AG04450 (cell line): ENCODE data around the gene UVRAG. TPM values are rescaled to one million over a fixed set of nuclear protein-coding genes. Genes with fewer than 3 reads are reported as not detected.
"Not testable (repeated sequence)": the region's sequence is repeated elsewhere in the genome, so short reads cannot be mapped to it uniquely, and the experiment has no call there.

Source experiments
- CTCF ChIA-PET: fragments of 300-600, 350-600 bp; formaldehyde crosslinking; extraction: SDS; loops from one replicate; lab custom pipeline; 2022; ENCODE audit warnings: antibody characterized with exemption, inconsistent platforms; lab: Charles Lee
- POLR2A ChIA-PET: fragments of 350-600 bp; formaldehyde crosslinking; extraction: SDS; loops from one replicate; lab custom pipeline; 2021; ENCODE audit warnings: antibody characterized with exemption, inconsistent platforms; lab: Yijun Ruan, JAX
- DNase-seq: peaks from one replicate; pipeline ENCODE4 v3.0.0-alpha.2; 2011; ENCODE audit warnings: low read depth, low spot score
- H3K27ac ChIP-seq: one replicate; pipeline ENCODE4 v1.5.1; 2012; ENCODE audit warnings: low read depth, low read length, control low read depth
- H3K27me3 ChIP-seq: one replicate; pipeline ENCODE4 v1.6.0; 2012; ENCODE audit warnings: low read length; ENCODE audit not compliant: control insufficient read depth, insufficient read depth
- H3K4me3 ChIP-seq: 2 replicates; pipeline ENCODE4 v1.5.1; 2011; ENCODE audit warnings: mild to moderate bottlenecking, low read depth, low read length, control low read depth
- H3K9me3 ChIP-seq: 2 replicates; pipeline ENCODE4 v1.5.1; 2012; ENCODE audit warnings: low read length; ENCODE audit not compliant: control insufficient read depth, insufficient read depth
- polyA plus RNA-seq: library from polyadenylated mRNA; depleted of rRNA; stranded (reverse); fragments of >200 nt; gene quantifications from 2 replicates; pipeline ENCODE4 v1.2.3, GENCODE V29; 2011
- TF ChIP-seq, protein P1 (sequence below): IDR thresholded peaks from 2 replicates; pipeline ENCODE4 v1.5.1; 2011; ENCODE audit warnings: low read depth, low read length, control low read depth, inconsistent platforms

UVRAG gene
- polyA plus RNA-seq, 1 experiment = 11.6 TPM

DNA sequence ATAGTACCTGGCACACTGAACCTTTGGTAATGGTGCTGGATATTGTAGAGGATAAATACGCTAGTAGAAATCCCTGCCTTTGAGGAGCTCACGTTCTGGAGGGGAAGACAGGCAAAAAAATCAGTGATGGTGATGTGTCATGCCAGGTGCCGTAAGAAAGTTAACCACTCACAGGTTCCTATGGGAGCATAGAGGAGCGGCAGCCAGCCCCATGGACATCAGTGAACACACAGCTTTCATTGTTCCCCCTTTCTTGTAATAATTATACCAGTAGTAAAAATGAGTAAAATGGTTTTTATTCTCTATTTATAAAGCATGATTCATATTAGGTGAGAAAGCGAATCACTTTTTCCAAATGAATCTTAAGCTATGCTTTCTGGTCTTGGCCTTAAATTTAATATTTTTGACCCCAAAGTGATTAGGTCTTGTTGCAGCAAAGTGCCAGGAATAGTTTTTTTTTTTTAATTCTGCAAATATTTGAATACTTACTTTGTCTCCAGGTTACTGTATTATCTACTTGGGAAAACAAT lies 57.9 kb downstream of the UVRAG start:
- TF ChIP-seq, protein P1, sequence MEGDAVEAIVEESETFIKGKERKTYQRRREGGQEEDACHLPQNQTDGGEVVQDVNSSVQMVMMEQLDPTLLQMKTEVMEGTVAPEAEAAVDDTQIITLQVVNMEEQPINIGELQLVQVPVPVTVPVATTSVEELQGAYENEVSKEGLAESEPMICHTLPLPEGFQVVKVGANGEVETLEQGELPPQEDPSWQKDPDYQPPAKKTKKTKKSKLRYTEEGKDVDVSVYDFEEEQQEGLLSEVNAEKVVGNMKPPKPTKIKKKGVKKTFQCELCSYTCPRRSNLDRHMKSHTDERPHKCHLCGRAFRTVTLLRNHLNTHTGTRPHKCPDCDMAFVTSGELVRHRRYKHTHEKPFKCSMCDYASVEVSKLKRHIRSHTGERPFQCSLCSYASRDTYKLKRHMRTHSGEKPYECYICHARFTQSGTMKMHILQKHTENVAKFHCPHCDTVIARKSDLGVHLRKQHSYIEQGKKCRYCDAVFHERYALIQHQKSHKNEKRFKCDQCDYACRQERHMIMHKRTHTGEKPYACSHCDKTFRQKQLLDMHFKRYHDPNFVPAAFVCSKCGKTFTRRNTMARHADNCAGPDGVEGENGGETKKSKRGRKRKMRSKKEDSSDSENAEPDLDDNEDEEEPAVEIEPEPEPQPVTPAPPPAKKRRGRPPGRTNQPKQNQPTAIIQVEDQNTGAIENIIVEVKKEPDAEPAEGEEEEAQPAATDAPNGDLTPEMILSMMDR = no peak
- H3K27me3 ChIP-seq = no peaks in the 10 kb centered on the region
- no peaks in the 10 kb centered on the region; the same call in 1 of the 2 replicates for H3K9me3 ChIP-seq
- ChIA-PET CTCF (interaction anchor here (0.9 kb wide), 1 partner anchor 279 kb away, joined by 4 read pairs; no protein-coding TSS in a partner anchor), POLR2A (no interaction called here)
- H3K4me3 ChIP-seq = no peak overlapping the region
- no peak for DNase-seq
- H3K27ac ChIP-seq = no peak overlapping the region

DNA sequence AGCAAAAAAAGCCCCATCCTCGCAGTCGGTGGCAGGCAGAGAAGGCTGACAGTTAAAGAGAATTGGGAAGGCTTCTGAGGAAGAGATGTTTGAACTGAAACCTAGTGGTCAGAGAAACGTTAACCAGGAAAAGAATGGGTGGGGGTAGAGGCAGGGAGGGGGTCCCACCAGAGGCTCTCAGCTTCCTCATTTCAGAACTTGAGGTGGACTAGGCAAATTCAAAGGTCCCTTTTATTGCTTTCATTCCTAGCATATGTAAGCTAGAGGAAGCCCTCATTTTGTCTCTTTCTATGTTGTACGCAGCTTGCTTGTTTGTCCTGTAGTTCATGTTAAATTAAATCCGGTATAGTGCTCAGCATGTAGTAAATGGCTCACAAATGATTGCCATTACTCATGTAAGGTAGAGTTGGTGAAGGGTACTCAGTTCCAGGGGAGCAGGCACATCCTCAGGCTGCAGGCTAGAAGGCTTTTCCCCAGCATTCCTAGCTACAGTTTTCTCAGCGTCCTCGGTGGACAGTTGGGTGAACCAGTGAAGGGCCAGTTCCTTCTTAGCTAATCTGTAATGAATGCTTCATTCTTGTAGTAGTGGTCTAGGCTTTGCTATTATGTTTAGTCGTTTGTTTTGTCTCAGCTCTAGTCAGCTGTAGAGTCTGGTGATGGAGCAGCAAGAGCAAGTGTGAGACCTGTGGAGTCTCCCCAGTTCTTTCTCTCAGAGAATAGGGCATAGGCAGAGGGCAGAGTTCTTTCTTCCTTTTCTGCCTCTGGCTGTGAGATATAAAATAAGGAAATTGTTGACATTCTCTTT lies 58.6 kb downstream of the UVRAG start:
- Histone ChIP-seq H3K27me3 (no peaks in the 10 kb centered on the region), H3K9me3 (no peaks in the 10 kb centered on the region; the same call in 1 of the 2 replicates), H3K4me3 (no peak overlapping the region), H3K27ac (no peak overlapping the region)
- TF ChIP-seq, protein P1 = no peak
- no peak for DNase-seq
- CTCF ChIA-PET = interaction anchor here (2.1 kb wide), 1 partner anchor 279 kb away, joined by 9 read pairs; no protein-coding TSS in a partner anchor
- POLR2A ChIA-PET = no interaction called here

DNA sequence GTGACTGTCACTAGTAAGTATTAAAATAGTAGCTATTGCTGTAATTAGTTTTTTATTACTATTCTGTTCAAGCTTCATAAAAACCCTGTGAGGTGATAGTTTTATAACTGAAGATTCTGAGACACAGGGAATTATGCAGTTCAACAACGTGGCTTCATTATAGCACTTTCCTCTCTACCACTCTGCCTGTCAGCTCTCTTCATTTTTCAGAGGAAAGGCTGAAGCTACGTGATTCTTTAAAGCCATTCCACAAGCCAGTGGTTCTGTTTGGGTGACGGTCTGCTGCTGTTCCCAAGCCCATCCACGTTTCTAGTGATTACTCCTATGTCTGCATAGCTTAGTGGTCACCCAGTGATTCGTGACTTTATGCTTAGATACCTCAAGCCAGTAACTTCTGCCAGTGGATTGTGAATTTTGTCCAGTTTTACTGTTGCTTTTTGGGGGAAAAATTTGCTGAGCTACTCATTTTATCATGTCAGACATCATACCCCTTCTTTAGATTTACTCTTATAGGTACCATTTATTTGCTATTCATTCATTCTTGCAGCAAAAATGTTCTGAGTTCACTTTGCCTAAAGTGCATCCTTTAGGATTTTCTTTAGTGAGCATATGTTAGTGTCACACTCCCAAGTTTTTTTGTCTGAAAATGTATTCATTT lies 59.8 kb downstream of the UVRAG start:
- no peak for DNase-seq
- no peak overlapping the region for H3K27ac ChIP-seq
- CTCF ChIA-PET = interaction anchor here (1.0 to 2.1 kb wide), 2 partner anchors 72 to 277 kb away, joined by 4 to 9 read pairs; no protein-coding TSS in a partner anchor
- H3K4me3 ChIP-seq = no peak overlapping the region
- no peaks in the 10 kb centered on the region for H3K27me3 ChIP-seq
- POLR2A ChIA-PET = no interaction called here
- TF ChIP-seq, protein P1 = no peak
- no peaks in the 10 kb centered on the region; the same call in 1 of the 2 replicates for H3K9me3 ChIP-seq

DNA sequence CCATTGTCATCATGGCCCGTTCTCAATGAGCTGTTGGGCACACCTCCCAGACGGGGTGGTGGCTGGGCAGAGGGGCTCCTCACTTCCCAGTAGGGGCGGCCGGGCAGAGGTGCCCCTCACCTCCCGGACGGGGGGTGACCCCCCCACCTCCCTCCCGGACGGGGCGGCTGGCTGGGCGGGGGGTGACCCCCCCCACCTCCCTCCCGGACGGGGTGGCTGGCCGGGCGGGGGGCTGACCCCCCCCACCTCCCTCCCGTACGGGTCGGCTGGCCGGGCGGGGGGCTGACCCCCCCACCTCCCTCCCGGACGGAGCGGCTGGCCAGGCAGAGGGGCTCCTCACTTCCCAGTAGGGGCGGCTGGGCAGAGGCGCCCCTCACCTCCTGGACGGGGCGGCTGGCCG lies 62.3 kb downstream of the UVRAG start:
- H3K9me3 ChIP-seq, DNase-seq, H3K27me3 ChIP-seq, CTCF ChIA-PET, H3K27ac ChIP-seq, POLR2A ChIA-PET, H3K4me3 ChIP-seq: not testable (repeated sequence)

DNA sequence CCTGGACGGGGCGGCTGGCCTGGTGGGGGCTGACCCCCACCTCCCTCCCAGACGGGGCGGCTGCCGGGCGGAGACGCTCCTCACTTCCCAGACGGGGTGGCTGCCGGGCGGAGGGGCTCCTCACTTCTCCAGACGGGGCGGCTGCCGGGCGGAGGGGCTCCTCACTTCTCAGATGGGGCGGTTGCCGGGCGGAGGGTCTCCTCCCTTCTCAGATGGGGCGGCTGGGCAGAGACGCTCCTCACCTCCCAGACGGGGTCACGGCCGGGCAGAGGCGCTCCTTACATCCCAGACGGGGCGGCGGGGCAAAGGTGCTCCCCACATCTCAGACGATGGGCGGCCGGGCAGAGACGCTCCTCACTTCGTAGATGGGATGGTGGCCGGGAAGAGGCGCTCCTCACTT lies 62.9 kb downstream of the UVRAG start:
- H3K4me3 ChIP-seq, CTCF ChIA-PET, H3K9me3 ChIP-seq, H3K27me3 ChIP-seq, DNase-seq, POLR2A ChIA-PET, H3K27ac ChIP-seq: not testable (repeated sequence)
